Measurements from ENCODE around the gene PPIE. TPM values are rescaled to one million over a fixed set of nuclear protein-coding genes. Genes with fewer than 3 reads are reported as not detected.

The PPIE gene
- polyA plus RNA-seq, 4 donors = 39.7 to 72.5 (median 55.6) TPM

DNA sequence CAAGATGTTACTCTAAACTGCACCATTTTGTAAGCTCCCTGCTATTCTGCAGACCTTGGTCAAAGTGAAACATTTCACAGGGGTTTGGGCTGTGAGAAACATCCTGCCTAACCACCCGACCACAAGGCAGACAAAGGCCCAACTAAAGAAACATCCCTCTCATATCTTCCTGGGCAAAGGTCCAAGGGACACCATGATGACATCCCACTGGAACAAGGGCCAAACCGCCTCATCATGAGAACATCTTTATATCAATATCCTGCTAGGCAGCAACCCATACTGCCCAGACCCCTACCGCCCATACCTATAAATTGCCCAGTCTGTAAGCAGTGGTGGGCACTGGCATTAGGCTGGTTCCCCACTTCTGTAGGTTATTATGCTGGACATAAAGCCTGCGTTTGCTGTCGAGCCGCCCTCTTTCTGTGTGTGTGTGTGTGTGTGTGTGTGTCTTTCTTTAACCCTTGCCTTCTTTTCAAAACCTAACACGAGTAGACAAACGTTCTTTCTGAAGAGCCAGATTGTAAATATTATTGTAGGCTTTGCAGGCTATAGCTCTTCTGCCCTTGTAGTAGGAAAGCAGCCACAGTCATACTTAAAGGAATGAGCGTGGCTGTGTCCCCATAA, 1.0 kb upstream of the PPIE start:
- Histone ChIP-seq H3K27ac (ENCODE audit: low read depth in 1 of 3, low read length in 2 of 3) (no peak overlapping the region), H3K9me3 (ENCODE audit: control insufficient read depth in 2 of 2, insufficient read depth in 1 of 2, low read depth in 1 of 2, low read length in 1 of 2) (no peaks in the 10 kb centered on the region), H3K4me3 (ENCODE audit: low read depth in 1 of 3, low read length in 3 of 3) (no peak overlapping the region), H3K36me3 (ENCODE audit: control insufficient read depth in 3 of 3, insufficient read depth in 2 of 3, low read depth in 1 of 3, low read length in 3 of 3) (peaks cover 4 to 5% (median 5%) of the 10 kb centered on the region in 3 donors), H3K4me1 (ENCODE audit: control insufficient read depth in 3 of 3, insufficient read depth in 2 of 3, low read depth in 1 of 3, low read length in 2 of 3) (peaks cover 0 to 6% (median 3%) of the 10 kb centered on the region in 3 donors), H3K27me3 (ENCODE audit: control insufficient read depth in 3 of 3, insufficient read depth in 3 of 3, low read length in 3 of 3) (peaks cover 0 to 28% (median 3%) of the 10 kb centered on the region in 3 donors)
- DNase-seq (peak in 1 of 2 donors; percentile 10), FAIRE-seq (no peak)
- WGBS, 3 donors = 74 to 88% (median 86%) methylated on average over 9 of the region's 9 CpGs

DNA sequence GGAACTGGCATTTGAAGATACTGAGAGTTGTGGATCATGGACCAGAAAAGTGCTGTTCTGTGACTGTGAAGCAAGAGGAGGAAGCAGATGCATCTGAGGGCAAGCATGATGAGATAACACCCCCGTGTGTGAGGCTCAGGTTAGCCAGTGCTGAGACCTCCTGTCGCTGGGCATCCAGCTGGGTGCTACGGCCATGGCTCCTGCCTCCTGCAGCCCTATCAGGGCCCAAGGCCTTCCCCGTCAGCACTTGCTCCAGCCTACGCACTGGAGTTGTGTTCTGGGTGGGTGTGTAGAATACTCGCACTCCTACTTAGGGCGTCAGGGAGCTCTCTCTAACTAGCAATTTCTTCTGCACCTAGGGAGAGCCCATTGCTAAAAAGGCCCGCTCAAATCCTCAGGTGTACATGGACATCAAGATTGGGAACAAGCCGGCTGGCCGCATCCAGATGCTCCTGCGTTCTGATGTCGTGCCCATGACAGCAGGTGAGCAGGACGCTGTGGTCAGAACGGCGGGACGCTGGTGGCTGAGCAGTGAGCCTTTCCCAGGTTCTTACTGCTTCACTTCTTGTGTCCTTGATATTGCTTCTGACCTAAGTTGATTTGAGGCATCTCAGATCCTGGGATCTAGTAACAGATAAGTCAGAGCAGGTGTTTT, 6.5 kb downstream of the PPIE start:
- FAIRE-seq (no peak), DNase-seq (no peak)
- Histone ChIP-seq H3K36me3 (ENCODE audit: control insufficient read depth in 3 of 3, insufficient read depth in 2 of 3, low read depth in 1 of 3, low read length in 3 of 3) (peaks cover 36 to 53% (median 39%) of the 10 kb centered on the region in 3 donors), H3K27ac (ENCODE audit: low read depth in 1 of 3, low read length in 2 of 3) (no peak overlapping the region), H3K4me3 (ENCODE audit: low read depth in 1 of 3, low read length in 3 of 3) (no peak overlapping the region), H3K27me3 (ENCODE audit: control insufficient read depth in 3 of 3, insufficient read depth in 3 of 3, low read length in 3 of 3) (no peaks in the 10 kb centered on the region), H3K4me1 (ENCODE audit: control insufficient read depth in 3 of 3, insufficient read depth in 2 of 3, low read depth in 1 of 3, low read length in 2 of 3) (no peaks in the 10 kb centered on the region), H3K9me3 (ENCODE audit: control insufficient read depth in 2 of 2, insufficient read depth in 1 of 2, low read depth in 1 of 2, low read length in 1 of 2) (no peaks in the 10 kb centered on the region)
- 95 to 96% (median 96%) methylated on average over 16 of the region's 16 CpGs for WGBS, 3 donors

DNA sequence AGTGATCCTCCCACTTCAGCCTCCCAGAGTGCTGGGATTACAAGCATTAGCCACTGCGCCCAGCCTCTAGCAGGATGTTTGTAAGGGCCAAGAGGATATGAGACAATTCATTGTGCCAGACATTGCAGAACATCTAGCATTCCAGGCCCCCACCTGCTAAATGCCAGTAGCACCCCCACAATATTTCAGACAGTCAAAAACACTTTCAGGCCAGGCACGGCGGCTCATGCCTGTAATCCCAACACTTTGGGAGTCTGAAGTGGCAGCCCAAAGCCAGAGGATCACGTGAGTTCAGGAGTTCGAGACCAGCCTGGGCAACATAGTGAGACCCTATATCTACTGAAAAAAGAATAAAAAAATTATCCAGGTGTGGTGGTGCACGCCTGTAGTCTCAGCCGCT, 12.9 kb downstream of the PPIE start:
- peaks cover 29 to 67% (median 29%) of the 10 kb centered on the region in 3 donors for H3K36me3 ChIP-seq (ENCODE audit: control insufficient read depth in 3 of 3, insufficient read depth in 2 of 3, low read depth in 1 of 3, low read length in 3 of 3)
- no peak overlapping the region for H3K27ac ChIP-seq (ENCODE audit: low read depth in 1 of 3, low read length in 2 of 3)
- FAIRE-seq (no peak), DNase-seq (no peak)
- H3K4me3 ChIP-seq (ENCODE audit: low read depth in 1 of 3, low read length in 3 of 3) = no peak overlapping the region
- H3K27me3 ChIP-seq (ENCODE audit: control insufficient read depth in 3 of 3, insufficient read depth in 3 of 3, low read length in 3 of 3) = no peaks in the 10 kb centered on the region
- H3K9me3 ChIP-seq (ENCODE audit: control insufficient read depth in 2 of 2, insufficient read depth in 1 of 2, low read depth in 1 of 2, low read length in 1 of 2) = no peaks in the 10 kb centered on the region
- WGBS, 3 donors = 96 to 98% (median 98%) methylated on average over 7 of the region's 7 CpGs
- no peaks in the 10 kb centered on the region for H3K4me1 ChIP-seq (ENCODE audit: control insufficient read depth in 3 of 3, insufficient read depth in 2 of 3, low read depth in 1 of 3, low read length in 2 of 3)

DNA sequence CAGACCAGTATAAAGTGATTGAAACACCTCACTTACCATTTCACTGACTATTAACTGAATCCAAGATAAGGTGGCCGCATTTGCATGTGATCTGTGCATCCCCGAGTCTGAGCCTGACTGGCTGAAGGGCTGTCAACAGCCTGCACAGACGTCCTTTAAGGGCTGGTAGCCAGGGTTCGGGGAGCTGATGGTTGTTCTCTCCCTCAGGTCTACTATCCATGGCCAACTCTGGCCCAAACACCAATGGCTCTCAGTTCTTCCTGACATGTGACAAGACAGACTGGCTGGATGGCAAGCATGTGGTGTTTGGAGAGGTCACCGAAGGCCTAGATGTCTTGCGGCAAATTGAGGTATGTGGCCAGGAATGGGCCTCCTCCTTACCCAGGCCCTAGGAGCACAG, 14.0 kb downstream of the PPIE start:
- H3K27ac ChIP-seq (ENCODE audit: low read depth in 1 of 3, low read length in 2 of 3) = no peak overlapping the region
- H3K4me1 ChIP-seq (ENCODE audit: control insufficient read depth in 3 of 3, insufficient read depth in 2 of 3, low read depth in 1 of 3, low read length in 2 of 3) = no peaks in the 10 kb centered on the region
- FAIRE-seq (no peak), DNase-seq (no peak)
- no peaks in the 10 kb centered on the region for H3K9me3 ChIP-seq (ENCODE audit: control insufficient read depth in 2 of 2, insufficient read depth in 1 of 2, low read depth in 1 of 2, low read length in 1 of 2)
- no peaks in the 10 kb centered on the region for H3K27me3 ChIP-seq (ENCODE audit: control insufficient read depth in 3 of 3, insufficient read depth in 3 of 3, low read length in 3 of 3)
- peaks cover 30 to 74% (median 31%) of the 10 kb centered on the region in 3 donors for H3K36me3 ChIP-seq (ENCODE audit: control insufficient read depth in 3 of 3, insufficient read depth in 2 of 3, low read depth in 1 of 3, low read length in 3 of 3)
- WGBS, 3 donors = 90 to 94% (median 91%) methylated on average over 6 of the region's 6 CpGs
- no peak overlapping the region for H3K4me3 ChIP-seq (ENCODE audit: low read depth in 1 of 3, low read length in 3 of 3)

DNA sequence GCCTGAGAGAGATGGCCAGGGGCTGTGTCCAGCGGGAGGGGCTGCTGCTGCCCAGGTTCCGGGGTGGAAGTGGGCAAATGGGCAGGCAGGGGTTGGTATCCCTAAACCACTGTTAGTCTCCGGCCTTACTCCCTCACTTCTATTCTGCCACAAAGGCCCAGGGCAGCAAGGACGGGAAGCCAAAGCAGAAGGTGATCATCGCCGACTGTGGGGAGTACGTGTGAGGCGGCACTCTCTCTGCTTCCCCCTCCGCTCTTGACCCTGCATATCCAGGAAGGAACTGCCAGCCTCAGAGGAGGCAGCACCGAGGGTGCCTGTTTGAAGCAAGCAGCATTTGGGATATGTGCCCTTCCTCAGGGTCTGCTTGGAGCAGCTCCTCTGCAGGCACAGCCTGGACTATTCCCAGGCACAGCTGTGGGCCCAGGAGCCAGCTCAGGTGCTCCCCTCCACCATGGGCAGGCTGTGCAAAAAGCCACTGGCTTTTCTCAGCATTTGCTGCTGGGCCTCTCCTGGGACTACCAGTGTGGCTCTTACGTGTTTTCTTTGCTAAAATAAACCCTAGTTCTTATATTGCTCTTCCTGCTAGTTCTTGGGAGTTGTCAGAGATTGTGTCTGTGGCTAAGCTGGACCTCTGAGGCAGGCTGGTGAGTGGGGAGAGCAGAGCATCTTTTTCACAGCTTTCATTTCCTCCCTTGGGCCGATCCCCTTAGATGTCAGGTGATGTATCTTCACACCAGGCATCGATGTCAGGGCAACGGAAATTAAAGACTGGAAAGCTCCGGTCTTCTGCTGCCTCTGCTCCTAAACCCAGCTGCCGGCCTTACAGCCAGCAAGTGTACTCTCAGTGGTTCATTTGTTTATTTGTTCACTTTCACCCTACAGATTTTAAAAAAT, 14.7 kb downstream of the PPIE start:
- Histone ChIP-seq H3K4me1 (ENCODE audit: control insufficient read depth in 3 of 3, insufficient read depth in 2 of 3, low read depth in 1 of 3, low read length in 2 of 3) (no peaks in the 10 kb centered on the region), H3K27ac (ENCODE audit: low read depth in 1 of 3, low read length in 2 of 3) (no peak overlapping the region), H3K4me3 (ENCODE audit: low read depth in 1 of 3, low read length in 3 of 3) (no peak overlapping the region), H3K27me3 (ENCODE audit: control insufficient read depth in 3 of 3, insufficient read depth in 3 of 3, low read length in 3 of 3) (no peaks in the 10 kb centered on the region), H3K9me3 (ENCODE audit: control insufficient read depth in 2 of 2, insufficient read depth in 1 of 2, low read depth in 1 of 2, low read length in 1 of 2) (no peaks in the 10 kb centered on the region), H3K36me3 (ENCODE audit: control insufficient read depth in 3 of 3, insufficient read depth in 2 of 3, low read depth in 1 of 3, low read length in 3 of 3) (peaks cover 30 to 71% (median 32%) of the 10 kb centered on the region in 3 donors)
- DNase-seq (no peak), FAIRE-seq (no peak)
- WGBS, 3 donors = 89 to 94% (median 93%) methylated on average over 16 of the region's 16 CpGs

DNA sequence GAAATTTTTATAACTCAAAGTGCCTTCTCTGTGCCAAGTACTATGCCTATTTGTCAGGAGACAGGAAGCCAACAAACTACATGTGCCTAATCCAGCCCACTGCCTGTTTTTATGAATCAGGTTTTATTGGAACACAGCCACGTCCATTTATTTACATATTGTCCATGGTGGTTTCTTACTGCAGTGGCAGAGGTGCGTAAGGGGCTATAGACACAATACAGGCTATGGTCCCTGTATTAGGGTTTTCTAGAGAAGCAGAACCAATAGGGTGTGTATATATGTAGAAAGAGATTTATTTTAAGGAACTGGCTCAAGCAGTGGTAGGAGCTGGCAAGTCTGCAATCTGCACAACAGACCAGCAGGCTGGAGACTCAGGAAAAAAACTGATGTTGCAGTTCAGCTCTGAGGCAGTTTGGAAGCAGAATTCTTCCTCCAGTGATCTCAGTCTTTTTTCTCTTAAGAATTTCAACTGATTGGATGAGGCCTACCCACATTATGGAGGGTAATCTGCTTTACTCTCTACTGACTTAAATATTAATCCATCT, 15.4 kb downstream of the PPIE start:
- FAIRE-seq (no peak), DNase-seq (no peak)
- peaks cover 27 to 71% (median 30%) of the 10 kb centered on the region in 3 donors for H3K36me3 ChIP-seq (ENCODE audit: control insufficient read depth in 3 of 3, insufficient read depth in 2 of 3, low read depth in 1 of 3, low read length in 3 of 3)
- no peaks in the 10 kb centered on the region for H3K9me3 ChIP-seq (ENCODE audit: control insufficient read depth in 2 of 2, insufficient read depth in 1 of 2, low read depth in 1 of 2, low read length in 1 of 2)
- H3K4me1 ChIP-seq (ENCODE audit: control insufficient read depth in 3 of 3, insufficient read depth in 2 of 3, low read depth in 1 of 3, low read length in 2 of 3) = no peaks in the 10 kb centered on the region
- 75 to 79% (median 79%) methylated on average over 2 of the region's 2 CpGs for WGBS, 3 donors
- H3K4me3 ChIP-seq (ENCODE audit: low read depth in 1 of 3, low read length in 3 of 3) = no peak overlapping the region
- no peak overlapping the region for H3K27ac ChIP-seq (ENCODE audit: low read depth in 1 of 3, low read length in 2 of 3)
- H3K27me3 ChIP-seq (ENCODE audit: control insufficient read depth in 3 of 3, insufficient read depth in 3 of 3, low read length in 3 of 3) = no peaks in the 10 kb centered on the region

DNA sequence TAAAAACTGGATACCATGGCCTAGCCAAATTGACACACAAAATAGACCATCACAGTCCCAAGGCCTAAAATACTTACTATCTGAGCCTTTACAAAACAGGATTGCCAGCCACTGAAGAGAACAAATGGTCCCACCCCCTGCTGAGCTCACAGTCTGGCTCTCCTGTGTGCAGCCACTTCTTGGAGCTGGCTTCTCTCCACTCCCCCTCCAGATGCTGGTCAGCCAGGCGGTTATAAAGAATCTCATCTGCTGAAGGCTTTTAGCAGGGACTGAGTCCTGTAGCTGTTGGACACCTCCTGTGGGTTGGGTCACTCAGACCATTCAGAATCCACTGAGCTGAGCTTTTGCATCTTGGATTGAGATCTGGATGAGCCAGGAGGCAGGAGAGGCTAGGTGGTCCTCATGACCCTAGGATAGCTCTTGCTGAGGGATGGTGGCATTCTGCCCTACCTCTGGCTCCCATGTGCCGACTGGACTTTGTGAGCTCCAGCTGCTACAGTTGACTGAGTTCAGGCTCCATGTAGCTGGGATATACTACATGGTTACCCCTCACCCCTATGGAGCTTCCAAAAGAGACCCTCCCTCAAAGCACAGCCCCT, 16.3 kb downstream of the PPIE start:
- peaks cover 23 to 70% (median 25%) of the 10 kb centered on the region in 3 donors for H3K36me3 ChIP-seq (ENCODE audit: control insufficient read depth in 3 of 3, insufficient read depth in 2 of 3, low read depth in 1 of 3, low read length in 3 of 3)
- no peaks in the 10 kb centered on the region for H3K9me3 ChIP-seq (ENCODE audit: control insufficient read depth in 2 of 2, insufficient read depth in 1 of 2, low read depth in 1 of 2, low read length in 1 of 2)

More for the DNA sequence above, 16.3 kb downstream of the PPIE start:
- H3K4me1 ChIP-seq (ENCODE audit: control insufficient read depth in 3 of 3, insufficient read depth in 2 of 3, low read depth in 1 of 3, low read length in 2 of 3) = no peaks in the 10 kb centered on the region
- H3K4me3 ChIP-seq (ENCODE audit: low read depth in 1 of 3, low read length in 3 of 3) = no peak overlapping the region
- no peak overlapping the region for H3K27ac ChIP-seq (ENCODE audit: low read depth in 1 of 3, low read length in 2 of 3)
- WGBS, 3 donors = 70 to 94% (median 85%) methylated on average over 2 of the region's 2 CpGs
- DNase-seq (no peak), FAIRE-seq (no peak)
- no peaks in the 10 kb centered on the region for H3K27me3 ChIP-seq (ENCODE audit: control insufficient read depth in 3 of 3, insufficient read depth in 3 of 3, low read length in 3 of 3)

Measured in small intestine (tissue), 7 donors.